ENCODE data around the gene MLLT1. TPM values are rescaled to one million over a fixed set of nuclear protein-coding genes. Genes with fewer than 3 reads are reported as not detected.

MLLT1 gene
- total and polyA plus RNA-seq, 8 donors = 19.6 to 37.5 (median 25.4) TPM

- peak overlapping the region in 3 of 4 donors; percentile 5 to 57 (median 14) for H3K27ac ChIP-seq
- no peak for TF ChIP-seq CTCF (IDR thresholded peaks at IDR 0.05)
- intact Hi-C loops (cut with DNase I) = no loop called here
- peaks cover 0 to 11% (median 0%) of the 10 kb centered on the region in 3 donors for H3K36me3 ChIP-seq
- peak; percentile 47 to 87 (median 63) for DNase-seq
- no peaks in the 10 kb centered on the region for H3K27me3 ChIP-seq
- 30 to 35% methylated on average over 17 to 18 of the region's 18 CpGs for WGBS, 2 donors
- no peaks in the 10 kb centered on the region for H3K9me3 ChIP-seq
- FAIRE-seq = no peak
- H3K4me1 ChIP-seq = peaks cover 0 to 8% (median 4%) of the 10 kb centered on the region in 3 donors
- ATAC-seq = peak; percentile 64 to 83 (median 78)
- no peak overlapping the region for H3K4me3 ChIP-seq
Measured at GRCh38 chr19:6223461-6224307, 56.1 kb downstream of the MLLT1 start.

GRCh38 chr19:6222884-6223283 is 56.9 kb downstream of the MLLT1 start:
- DNase-seq = peak in 1 of 6 donors; percentile 62

GRCh38 chr19:6221878-6222746 is 57.7 kb downstream of the MLLT1 start:
- Histone ChIP-seq H3K4me1 (peaks cover 0 to 8% (median 4%) of the 10 kb centered on the region in 3 donors), H3K27ac (no peak overlapping the region), H3K4me3 (no peak overlapping the region), H3K27me3 (no peaks in the 10 kb centered on the region), H3K9me3 (no peaks in the 10 kb centered on the region), H3K36me3 (peaks cover 0 to 11% (median 0%) of the 10 kb centered on the region in 3 donors)
- FAIRE-seq = no peak
- intact Hi-C loops (cut with DNase I) = no loop called here
- WGBS, 2 donors = 80 to 91% methylated on average over 31 to 40 of the region's 40 CpGs
- TF ChIP-seq CTCF (IDR thresholded peaks at IDR 0.05) = no peak
- DNase-seq = peak in 2 of 6 donors; percentile 54 to 67
- ATAC-seq = no peak

More at GRCh38 chr19:6222884-6223283, 56.9 kb downstream of the MLLT1 start:
- 91 to 92% methylated on average over 13 to 18 of the region's 18 CpGs for WGBS, 2 donors
- ATAC-seq (no peak), FAIRE-seq (no peak)
- intact Hi-C loops (cut with DNase I) = no loop called here
- Histone ChIP-seq H3K9me3 (no peaks in the 10 kb centered on the region), H3K36me3 (peaks cover 0 to 11% (median 0%) of the 10 kb centered on the region in 3 donors), H3K4me3 (no peak overlapping the region), H3K4me1 (peaks cover 0 to 8% (median 4%) of the 10 kb centered on the region in 3 donors), H3K27me3 (no peaks in the 10 kb centered on the region), H3K27ac (peak overlapping the region in 2 of 4 donors; percentile 14 to 57)
- no peak for TF ChIP-seq CTCF (IDR thresholded peaks at IDR 0.05)

- Histone ChIP-seq H3K9me3 (no peaks in the 10 kb centered on the region), H3K4me3 (no peak overlapping the region), H3K4me1 (peaks cover 0 to 8% (median 4%) of the 10 kb centered on the region in 3 donors), H3K36me3 (peaks cover 0 to 11% (median 0%) of the 10 kb centered on the region in 3 donors), H3K27me3 (no peaks in the 10 kb centered on the region), H3K27ac (no peak overlapping the region)
- no peak for TF ChIP-seq CTCF (IDR thresholded peaks at IDR 0.05)
- WGBS, 2 donors = 88 to 89% methylated on average over 17 of the region's 17 CpGs
- no peak for FAIRE-seq
- no peak for ATAC-seq
- intact Hi-C loops (cut with DNase I) = no loop called here
- peak in 1 of 6 donors; percentile 81 for DNase-seq
Measured at GRCh38 chr19:6221220-6221877, 58.4 kb downstream of the MLLT1 start.
